ENCODE data around the gene CDC37L1. TPM values are rescaled to one million over a fixed set of nuclear protein-coding genes. Genes with fewer than 3 reads are reported as not detected.
"Not testable (repeated sequence)": the region's sequence is repeated elsewhere in the genome, so short reads cannot be mapped to it uniquely, and the experiment has no call there.

The CDC37L1 gene
- total RNA-seq, 3 donors from 2014 or later, result 36.4 to 53.4 (median 42.7) TPM

DNA sequence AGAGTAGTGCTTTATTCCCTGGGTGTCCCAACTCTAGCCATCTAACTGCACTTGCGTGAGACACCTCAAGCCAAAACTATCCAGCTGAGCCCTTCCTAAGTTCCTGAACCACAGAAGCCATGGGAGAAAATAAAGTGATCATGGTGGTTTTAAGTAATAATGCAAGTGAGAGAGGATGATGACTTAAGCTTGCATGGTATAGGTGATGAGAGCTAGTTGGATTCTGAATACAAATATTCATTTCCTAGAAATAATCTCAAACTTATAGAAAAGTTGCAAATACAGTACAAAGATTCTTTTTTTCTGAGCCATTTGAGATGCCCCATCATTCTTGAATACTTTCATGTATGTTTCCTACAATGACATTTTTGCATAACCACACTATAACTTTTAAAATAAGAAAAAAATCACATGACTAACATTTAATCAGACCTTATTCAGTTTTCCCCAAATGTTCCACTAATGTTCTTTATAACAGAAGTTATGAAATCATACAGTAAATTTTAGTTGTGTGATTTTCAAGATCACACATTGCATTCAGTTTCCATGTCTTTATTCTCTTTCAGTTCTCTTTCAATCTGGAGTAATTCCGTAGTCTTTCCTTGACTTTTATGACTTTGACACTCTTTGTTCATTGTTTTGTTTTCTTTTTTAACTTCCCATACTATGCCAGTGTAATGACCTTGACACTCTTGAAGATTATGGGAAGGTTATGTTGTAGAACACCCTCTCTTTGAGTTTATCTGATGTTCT is 67.1 kb downstream of the CDC37L1 start:
- H3K36me3 ChIP-seq, result no peaks in the 10 kb centered on the region
- H3K27me3 ChIP-seq, result no peaks in the 10 kb centered on the region
- H3K9me3 ChIP-seq, result no peaks in the 10 kb centered on the region
- no peaks in the 10 kb centered on the region for H3K4me1 ChIP-seq
- DNase-seq (ENCODE audit: low spot score in 2 of 2), result no peak
- TF ChIP-seq, protein P1, sequence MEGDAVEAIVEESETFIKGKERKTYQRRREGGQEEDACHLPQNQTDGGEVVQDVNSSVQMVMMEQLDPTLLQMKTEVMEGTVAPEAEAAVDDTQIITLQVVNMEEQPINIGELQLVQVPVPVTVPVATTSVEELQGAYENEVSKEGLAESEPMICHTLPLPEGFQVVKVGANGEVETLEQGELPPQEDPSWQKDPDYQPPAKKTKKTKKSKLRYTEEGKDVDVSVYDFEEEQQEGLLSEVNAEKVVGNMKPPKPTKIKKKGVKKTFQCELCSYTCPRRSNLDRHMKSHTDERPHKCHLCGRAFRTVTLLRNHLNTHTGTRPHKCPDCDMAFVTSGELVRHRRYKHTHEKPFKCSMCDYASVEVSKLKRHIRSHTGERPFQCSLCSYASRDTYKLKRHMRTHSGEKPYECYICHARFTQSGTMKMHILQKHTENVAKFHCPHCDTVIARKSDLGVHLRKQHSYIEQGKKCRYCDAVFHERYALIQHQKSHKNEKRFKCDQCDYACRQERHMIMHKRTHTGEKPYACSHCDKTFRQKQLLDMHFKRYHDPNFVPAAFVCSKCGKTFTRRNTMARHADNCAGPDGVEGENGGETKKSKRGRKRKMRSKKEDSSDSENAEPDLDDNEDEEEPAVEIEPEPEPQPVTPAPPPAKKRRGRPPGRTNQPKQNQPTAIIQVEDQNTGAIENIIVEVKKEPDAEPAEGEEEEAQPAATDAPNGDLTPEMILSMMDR (IDR thresholded peaks at IDR 0.05), result no peak
- H3K27ac ChIP-seq, result no peak overlapping the region
- intact Hi-C loops (cut with DNase I; ENCODE audit: low total_unique reads), result no loop called here
- H3K4me3 ChIP-seq, result no peak overlapping the region

DNA sequence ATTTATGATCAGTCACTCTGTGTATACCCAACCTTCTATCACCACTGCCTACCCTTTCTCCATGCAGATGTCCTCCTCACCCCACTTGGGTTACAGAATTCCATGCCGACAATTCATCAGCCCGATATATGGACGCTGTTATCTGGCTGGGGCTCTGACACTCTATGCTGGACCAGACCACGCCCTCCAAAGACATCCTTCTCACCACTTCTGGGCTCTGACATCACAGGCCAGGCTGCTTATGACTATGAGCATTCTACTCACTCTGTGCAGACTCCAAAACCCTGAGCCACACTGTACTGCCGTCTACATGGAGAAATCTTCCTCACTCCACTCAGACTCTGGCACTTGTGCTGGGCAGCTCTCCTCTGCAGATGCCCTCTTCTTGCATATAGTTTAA is 69.2 kb downstream of the CDC37L1 start:
- no peak for DNase-seq (ENCODE audit: low spot score in 2 of 2)
- H3K9me3 ChIP-seq, result no peaks in the 10 kb centered on the region
- H3K4me3 ChIP-seq, result no peak overlapping the region
- no peaks in the 10 kb centered on the region for H3K36me3 ChIP-seq
- TF ChIP-seq POLR2A (IDR thresholded peaks at IDR 0.05), result no peak
- TF ChIP-seq, protein P1 (IDR thresholded peaks at IDR 0.05), result no peak
- TF ChIP-seq POLR2AphosphoS5 (IDR thresholded peaks at IDR 0.05), result no peak
- intact Hi-C loops (cut with DNase I; ENCODE audit: low total_unique reads), result no loop called here
- no peak overlapping the region for H3K27ac ChIP-seq
- no peaks in the 10 kb centered on the region for H3K27me3 ChIP-seq
- no peaks in the 10 kb centered on the region for H3K4me1 ChIP-seq

DNA sequence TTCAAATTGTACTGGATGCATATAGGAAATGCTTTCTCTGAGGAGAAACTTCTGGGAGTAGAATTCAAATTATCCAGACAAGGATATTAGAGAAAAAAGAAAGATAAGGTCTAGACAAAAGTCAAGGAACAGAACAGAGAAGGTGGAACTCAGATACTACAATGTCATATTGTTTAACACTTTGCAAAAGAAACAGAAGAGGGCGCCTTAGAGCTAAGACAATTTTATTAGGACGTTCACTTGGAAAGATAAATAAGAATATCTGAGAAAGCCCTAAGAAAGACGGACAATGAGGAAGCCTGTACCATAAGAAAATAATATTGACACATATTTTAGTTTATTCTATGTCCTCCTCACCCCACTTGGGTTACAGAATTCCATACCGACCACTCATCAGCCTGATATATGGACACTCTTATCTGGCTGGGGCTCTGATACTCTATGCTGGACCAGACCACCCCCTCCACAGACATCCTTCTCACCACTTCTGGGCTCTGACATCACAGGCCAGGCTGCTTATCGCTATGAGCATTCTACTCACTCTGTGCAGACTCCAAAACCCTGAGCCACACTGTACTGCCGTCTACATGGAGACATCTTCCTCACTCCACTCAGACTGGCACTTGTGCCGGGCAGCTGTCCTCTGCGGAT is 70.8 kb downstream of the CDC37L1 start:
- no peak overlapping the region for H3K4me3 ChIP-seq
- intact Hi-C loops (cut with DNase I; ENCODE audit: low total_unique reads), result no loop called here
- no peaks in the 10 kb centered on the region for H3K36me3 ChIP-seq
- no peak for DNase-seq (ENCODE audit: low spot score in 2 of 2)
- H3K9me3 ChIP-seq, result no peaks in the 10 kb centered on the region
- H3K27ac ChIP-seq, result no peak overlapping the region
- no peaks in the 10 kb centered on the region for H3K4me1 ChIP-seq
- TF ChIP-seq POLR2AphosphoS5 (IDR thresholded peaks at IDR 0.05), result no peak
- TF ChIP-seq, protein P1 (IDR thresholded peaks at IDR 0.05), result peak in 2 of 3 donors; percentile 38 to 47
- no peaks in the 10 kb centered on the region for H3K27me3 ChIP-seq

DNA sequence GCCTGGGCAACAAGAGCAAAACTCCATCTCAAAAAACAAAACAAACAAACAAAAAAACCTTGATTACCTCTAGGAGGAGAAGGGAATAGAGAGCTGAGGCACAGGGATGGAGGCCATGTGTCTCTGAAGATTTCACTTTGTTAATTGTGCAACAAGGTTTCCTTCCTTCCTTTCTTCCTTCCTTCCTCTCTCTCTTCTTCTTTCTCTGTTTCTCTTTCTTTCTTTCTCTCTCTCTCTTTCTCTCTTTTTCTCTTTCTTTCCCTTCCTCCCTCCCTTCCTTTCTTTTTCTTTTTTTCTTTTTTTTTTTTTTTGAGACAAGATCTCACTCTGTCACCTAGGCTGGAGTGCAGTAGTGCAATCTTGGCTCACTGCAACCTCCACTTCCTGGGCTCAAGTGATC is 75.2 kb downstream of the CDC37L1 start:
- intact Hi-C loops (cut with DNase I; ENCODE audit: low total_unique reads); H3K4me1 ChIP-seq; H3K4me3 ChIP-seq; H3K27me3 ChIP-seq; H3K36me3 ChIP-seq; H3K9me3 ChIP-seq; H3K27ac ChIP-seq; DNase-seq (ENCODE audit: low spot score in 2 of 2): not testable (repeated sequence)

DNA sequence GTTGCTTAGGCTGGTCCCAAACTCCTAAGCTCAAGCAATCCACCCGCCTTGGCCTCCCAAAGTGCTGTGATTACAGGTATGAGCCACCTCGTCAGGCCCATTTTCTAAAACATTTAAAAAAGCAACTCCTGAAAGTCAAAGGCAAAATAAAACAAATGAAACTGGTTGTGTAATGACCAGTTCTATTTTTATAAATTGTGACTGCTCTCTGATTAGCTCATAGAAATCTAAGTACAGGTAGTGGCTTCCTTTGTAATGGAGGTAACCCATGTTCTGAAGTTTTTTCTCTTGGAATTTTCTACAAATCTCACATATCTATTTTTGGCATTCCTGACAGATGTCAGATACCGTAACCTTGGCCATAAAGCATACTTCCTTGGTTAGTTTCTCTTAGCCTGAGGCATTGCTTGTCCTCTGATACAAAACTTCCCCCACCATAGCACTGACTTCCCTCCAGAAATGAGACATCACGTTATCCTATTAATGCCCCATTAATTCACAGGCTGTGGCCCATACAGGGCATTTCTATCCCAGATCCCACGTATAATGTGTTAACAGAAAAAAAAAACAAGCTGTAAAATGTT is 75.7 kb downstream of the CDC37L1 start:
- H3K27me3 ChIP-seq, result no peaks in the 10 kb centered on the region
- H3K9me3 ChIP-seq, result no peaks in the 10 kb centered on the region
- no peak for DNase-seq (ENCODE audit: low spot score in 2 of 2)
- TF ChIP-seq POLR2A (IDR thresholded peaks at IDR 0.05) (no peak), POLR2AphosphoS5 (IDR thresholded peaks at IDR 0.05) (no peak)
- TF ChIP-seq, protein P1 (IDR thresholded peaks at IDR 0.05), result no peak
- no peaks in the 10 kb centered on the region for H3K4me1 ChIP-seq
- H3K36me3 ChIP-seq, result no peaks in the 10 kb centered on the region
- no peak overlapping the region for H3K4me3 ChIP-seq
- intact Hi-C loops (cut with DNase I; ENCODE audit: low total_unique reads), result no loop called here
- no peak overlapping the region for H3K27ac ChIP-seq
